GM18511 (cell line): Measurements from ENCODE around the gene PFKL.

Experiments used
- ATAC-seq: cut with Tn5 transposase; IDR thresholded peaks from one replicate; pipeline ENCODE4 v1.9.1; 2021; ENCODE audit warnings: mild to moderate bottlenecking, moderate library complexity; ENCODE audit not compliant: unreplicated experiment

PFKL gene

DNA sequence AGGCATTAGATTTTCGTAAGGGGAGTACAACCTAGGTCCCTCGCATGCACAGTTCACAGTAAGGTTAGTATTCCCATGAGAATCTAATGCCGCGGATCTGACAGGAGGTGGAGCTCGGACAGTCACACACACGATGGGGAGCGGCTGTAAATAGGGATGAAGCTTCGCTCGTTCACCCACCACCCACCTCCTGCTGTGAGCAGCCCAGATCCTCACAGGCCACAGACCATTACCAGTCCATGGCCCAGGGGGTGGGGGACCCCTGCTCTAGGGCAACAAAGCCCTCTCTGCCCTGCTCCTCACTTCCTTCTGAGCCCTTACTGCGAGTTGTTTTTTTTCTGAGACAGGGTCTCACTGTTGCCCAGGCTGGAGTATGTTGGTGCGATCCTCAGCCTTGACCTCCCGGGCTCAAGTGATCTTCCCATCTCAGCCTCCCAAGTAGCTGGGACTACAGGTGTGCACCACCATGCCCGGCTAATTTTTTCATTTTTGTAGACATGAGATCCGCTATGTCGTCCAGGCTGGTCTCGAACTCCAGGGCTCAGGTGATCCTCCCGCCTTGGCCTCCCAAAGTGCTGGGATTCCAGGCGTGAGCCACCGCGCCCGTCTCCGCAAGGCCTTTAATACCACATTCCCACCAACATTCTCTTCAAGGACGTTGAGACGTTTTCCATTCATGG is 74.9 kb downstream of the PFKL start:
- ATAC-seq, result no peak

DNA sequence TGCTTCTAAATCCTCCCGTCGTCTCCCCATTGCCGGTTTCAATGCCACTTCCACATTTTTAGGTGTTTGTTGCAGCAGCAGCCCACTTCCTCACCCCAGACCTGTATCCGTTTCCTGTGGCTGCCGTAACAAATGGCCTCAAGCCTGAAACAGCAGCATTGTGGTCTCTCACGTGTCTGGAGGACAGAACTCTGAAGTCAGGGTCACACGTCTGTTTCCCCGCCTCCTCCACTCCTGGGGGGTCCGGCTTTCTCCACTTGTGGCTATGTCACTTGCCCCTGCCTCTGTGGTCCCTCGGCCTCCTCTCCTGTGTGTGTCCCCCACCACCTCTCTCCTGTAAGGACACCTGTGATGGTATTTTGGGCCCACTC is 75.4 kb downstream of the PFKL start:
- no peak for ATAC-seq

DNA sequence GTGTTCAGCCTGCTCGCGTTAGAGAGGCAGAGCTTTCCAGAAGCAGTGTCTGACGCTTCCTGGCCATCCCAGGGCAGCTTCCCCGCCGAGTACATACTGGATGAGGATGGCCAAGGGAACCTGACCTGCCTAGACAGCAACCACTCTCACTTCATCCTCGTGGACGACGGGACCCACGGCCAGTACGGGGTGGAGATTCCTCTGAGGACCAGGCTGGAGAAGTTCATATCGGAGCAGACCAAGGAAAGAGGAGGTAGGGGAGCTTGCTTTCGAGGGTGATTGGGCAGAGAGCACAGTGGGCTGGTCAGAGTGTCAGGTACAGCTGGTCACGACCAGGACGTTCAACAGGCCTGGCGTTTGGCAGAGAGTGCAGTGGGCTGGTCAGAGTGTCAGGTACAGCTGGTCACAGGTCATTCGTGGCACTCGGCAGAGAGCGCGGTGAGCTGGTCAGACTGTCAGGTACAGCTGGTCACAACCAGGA is 75.9 kb downstream of the PFKL start:
- no peak for ATAC-seq

DNA sequence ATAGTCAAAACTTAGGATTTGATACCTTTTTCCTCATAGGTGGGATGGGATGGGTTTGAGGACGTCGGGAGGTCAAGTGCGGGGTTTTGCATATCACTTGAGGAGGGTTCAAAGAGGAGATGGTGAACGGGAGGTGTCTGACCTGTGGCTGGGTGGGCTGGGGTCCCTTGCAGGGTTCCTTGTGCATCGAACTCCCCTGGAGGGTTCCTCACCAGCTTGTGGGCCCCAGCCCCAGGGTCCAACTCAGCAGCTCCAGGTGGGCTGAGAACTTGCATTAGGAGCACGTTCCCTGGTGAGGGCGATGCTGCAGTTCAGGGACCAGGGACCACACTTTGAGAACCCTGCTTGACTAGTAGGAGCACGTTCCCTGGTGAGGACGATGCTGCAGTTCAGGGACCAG is 76.8 kb downstream of the PFKL start:
- ATAC-seq, result no peak
